ENCODE data around the gene TTLL9. TPM values are rescaled to one million over a fixed set of nuclear protein-coding genes. Genes with fewer than 3 reads are reported as not detected.

TTLL9 gene
- total RNA-seq, 1 experiment from 2014 or later = not detected

GRCh38 chr20:31835554-31835953 is 34.9 kb upstream of the TTLL9 start:
- intact Hi-C loops (cut with micrococcal nuclease; ENCODE audit: unreplicated experiment) = no loop called here
- Histone ChIP-seq H3K4me1 (ENCODE audit: insufficient read depth, low read length, poor library complexity, severe bottlenecking) (no peaks in the 10 kb centered on the region), H3K4me3 (ENCODE audit: low read depth, low read length, poor library complexity, severe bottlenecking) (no peak overlapping the region), H3K27me3 (replicated peaks; ENCODE audit: insufficient read depth, low read depth, low read length, poor library complexity) (no peaks in the 10 kb centered on the region), H3K9me3 (ENCODE audit: low read depth, low read length, poor library complexity, severe bottlenecking) (no peaks in the 10 kb centered on the region), H3K27ac (ENCODE audit: low read depth, low read length, poor library complexity, severe bottlenecking) (no peak overlapping the region), H3K36me3 (ENCODE audit: insufficient read depth, low read length, poor library complexity, severe bottlenecking) (no peaks in the 10 kb centered on the region)
- ChIA-PET POLR2A (ENCODE audit: low non-redundant PET) (no interaction called here), CTCF (no interaction called here)
- DNase-seq (ENCODE audit: low spot score) = no peak
- BruUV-seq (replicated peaks) = no TSS peak
- TF ChIP-seq, protein P1, sequence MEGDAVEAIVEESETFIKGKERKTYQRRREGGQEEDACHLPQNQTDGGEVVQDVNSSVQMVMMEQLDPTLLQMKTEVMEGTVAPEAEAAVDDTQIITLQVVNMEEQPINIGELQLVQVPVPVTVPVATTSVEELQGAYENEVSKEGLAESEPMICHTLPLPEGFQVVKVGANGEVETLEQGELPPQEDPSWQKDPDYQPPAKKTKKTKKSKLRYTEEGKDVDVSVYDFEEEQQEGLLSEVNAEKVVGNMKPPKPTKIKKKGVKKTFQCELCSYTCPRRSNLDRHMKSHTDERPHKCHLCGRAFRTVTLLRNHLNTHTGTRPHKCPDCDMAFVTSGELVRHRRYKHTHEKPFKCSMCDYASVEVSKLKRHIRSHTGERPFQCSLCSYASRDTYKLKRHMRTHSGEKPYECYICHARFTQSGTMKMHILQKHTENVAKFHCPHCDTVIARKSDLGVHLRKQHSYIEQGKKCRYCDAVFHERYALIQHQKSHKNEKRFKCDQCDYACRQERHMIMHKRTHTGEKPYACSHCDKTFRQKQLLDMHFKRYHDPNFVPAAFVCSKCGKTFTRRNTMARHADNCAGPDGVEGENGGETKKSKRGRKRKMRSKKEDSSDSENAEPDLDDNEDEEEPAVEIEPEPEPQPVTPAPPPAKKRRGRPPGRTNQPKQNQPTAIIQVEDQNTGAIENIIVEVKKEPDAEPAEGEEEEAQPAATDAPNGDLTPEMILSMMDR (conservative IDR thresholded peaks at IDR 0.05; ENCODE audit: low read depth, low read length) = no peak
- no peak for TF ChIP-seq EZH2 (IDR thresholded peaks at IDR 0.05; ENCODE audit: borderline replicate concordance, low read depth, low read length, poor library complexity, severe bottlenecking)

GRCh38 chr20:31835977-31836852 is 34.2 kb upstream of the TTLL9 start:
- Histone ChIP-seq H3K36me3 (ENCODE audit: insufficient read depth, low read length, poor library complexity, severe bottlenecking) (no peaks in the 10 kb centered on the region), H3K27me3 (replicated peaks; ENCODE audit: insufficient read depth, low read depth, low read length, poor library complexity) (no peaks in the 10 kb centered on the region), H3K4me3 (ENCODE audit: low read depth, low read length, poor library complexity, severe bottlenecking) (no peak overlapping the region), H3K27ac (ENCODE audit: low read depth, low read length, poor library complexity, severe bottlenecking) (no peak overlapping the region), H3K9me3 (ENCODE audit: low read depth, low read length, poor library complexity, severe bottlenecking) (no peaks in the 10 kb centered on the region), H3K4me1 (ENCODE audit: insufficient read depth, low read length, poor library complexity, severe bottlenecking) (no peaks in the 10 kb centered on the region)
- no TSS peak for BruUV-seq (replicated peaks)
- intact Hi-C loops (cut with micrococcal nuclease; ENCODE audit: unreplicated experiment) = no loop called here
- TF ChIP-seq EZH2 (IDR thresholded peaks at IDR 0.05; ENCODE audit: borderline replicate concordance, low read depth, low read length, poor library complexity, severe bottlenecking) = no peak
- TF ChIP-seq, protein P1 (conservative IDR thresholded peaks at IDR 0.05; ENCODE audit: low read depth, low read length) = no peak
- ChIA-PET CTCF (no interaction called here), POLR2A (ENCODE audit: low non-redundant PET) (no interaction called here)
- no peak for DNase-seq (ENCODE audit: low spot score)

GRCh38 chr20:31836853-31837608 is 33.4 kb upstream of the TTLL9 start:
- Histone ChIP-seq H3K4me3 (ENCODE audit: low read depth, low read length, poor library complexity, severe bottlenecking) (no peak overlapping the region), H3K4me1 (ENCODE audit: insufficient read depth, low read length, poor library complexity, severe bottlenecking) (no peaks in the 10 kb centered on the region), H3K36me3 (ENCODE audit: insufficient read depth, low read length, poor library complexity, severe bottlenecking) (no peaks in the 10 kb centered on the region), H3K27ac (ENCODE audit: low read depth, low read length, poor library complexity, severe bottlenecking) (no peak overlapping the region), H3K27me3 (replicated peaks; ENCODE audit: insufficient read depth, low read depth, low read length, poor library complexity) (no peaks in the 10 kb centered on the region), H3K9me3 (ENCODE audit: low read depth, low read length, poor library complexity, severe bottlenecking) (no peaks in the 10 kb centered on the region)
- BruUV-seq (replicated peaks) = no TSS peak
- CTCF ChIA-PET = no interaction called here
- DNase-seq (ENCODE audit: low spot score) = no peak
- intact Hi-C loops (cut with micrococcal nuclease; ENCODE audit: unreplicated experiment) = no loop called here
- TF ChIP-seq, protein P1 (conservative IDR thresholded peaks at IDR 0.05; ENCODE audit: low read depth, low read length) = no peak
- no peak for TF ChIP-seq EZH2 (IDR thresholded peaks at IDR 0.05; ENCODE audit: borderline replicate concordance, low read depth, low read length, poor library complexity, severe bottlenecking)
- POLR2A ChIA-PET (ENCODE audit: low non-redundant PET) = no interaction called here
